Activated naive CD4-positive, alpha-beta T cell treated with anti-CD3 and anti-CD28 coated beads for 36 hours (primary cell): ENCODE results near the gene EMILIN1. TPM values are rescaled to one million over a fixed set of nuclear protein-coding genes. Genes with fewer than 3 reads are reported as not detected.

Experiments
- CTCF ChIA-PET: fragments of 350-600 bp; sonication (Branson Sonifier 250); formaldehyde crosslinking; loops from one replicate; lab custom pipeline; 2021; ENCODE audit warnings: antibody characterized with exemption; lab: Charles Lee
- DNase-seq: peaks from one replicate; pipeline ENCODE4 v3.0.0-alpha.2; 2020
- H3K27ac Mint-ChIP-seq: one replicate; pipeline ENCODE4 v1.8.0; 2021; ENCODE audit warnings: mild to moderate bottlenecking, mixed read lengths
- H3K27me3 Mint-ChIP-seq: one replicate; pipeline ENCODE4 v1.8.0; 2021; ENCODE audit warnings: low read depth, mixed read lengths
- H3K36me3 Mint-ChIP-seq: one replicate; pipeline ENCODE4 v1.8.0; 2021; ENCODE audit warnings: low read depth, mixed read lengths
- H3K4me1 Mint-ChIP-seq: one replicate; pipeline ENCODE4 v1.8.0; 2021; ENCODE audit warnings: low read depth, mixed read lengths
- H3K4me3 Mint-ChIP-seq: one replicate; pipeline ENCODE4 v1.8.0; 2021; ENCODE audit warnings: mild to moderate bottlenecking, moderate library complexity, mixed read lengths
- H3K9me3 Mint-ChIP-seq: one replicate; pipeline ENCODE4 v1.8.0; 2021; ENCODE audit warnings: mixed read lengths
- intact Hi-C: fragments of 100-400 bp; cut with micrococcal nuclease; formaldehyde crosslinking; loops from one replicate; pipeline ENCODE4 v1.15.1; 2023
- total RNA-seq, 2 experiments: library from RNA; stranded (reverse); gene quantifications; one replicate each; pipeline ENCODE4 v1.2.3, GENCODE V29; 2021

EMILIN1 gene
- total RNA-seq, 2 experiments from 2014 or later: 0.15 to 0.29 TPM

GRCh38 chr2:27121906-27122305 is 43.5 kb downstream of the EMILIN1 start:
- DNase-seq: no peak
- Mint-ChIP-seq H3K27me3 (peaks cover 22% of the 10 kb centered on the region), H3K4me3 (no peak overlapping the region), H3K27ac (no peak overlapping the region), H3K9me3 (no peaks in the 10 kb centered on the region), H3K36me3 (peaks cover 3% of the 10 kb centered on the region), H3K4me1 (peaks cover 16% of the 10 kb centered on the region)
- CTCF ChIA-PET: no interaction called here
- intact Hi-C loops: no loop called here

- H3K36me3 Mint-ChIP-seq: peaks cover 3% of the 10 kb centered on the region
- H3K27me3 Mint-ChIP-seq: peaks cover 21% of the 10 kb centered on the region
- CTCF ChIA-PET: interaction anchor here (0.6 to 2.7 kb wide), 4 partner anchors 11 to 157 kb away, joined by 4 to 17 read pairs (median 5); partner anchors contain the start of gene PREB
- peak overlapping the region; percentile 79 for H3K4me3 Mint-ChIP-seq
- H3K27ac Mint-ChIP-seq: no peak overlapping the region
- DNase-seq: no peak
- intact Hi-C loops: loop anchor here (1.0 kb wide), 1 partner anchor 12 kb away; the partner anchor contains the start of gene PREB
- H3K9me3 Mint-ChIP-seq: no peaks in the 10 kb centered on the region
- peaks cover 16% of the 10 kb centered on the region for H3K4me1 Mint-ChIP-seq
Observed at GRCh38 chr2:27122791-27123190, 44.4 kb downstream of the EMILIN1 start.

GRCh38 chr2:27123302-27124150 is 45.1 kb downstream of the EMILIN1 start, which contains the start of gene ABHD1:
TSS of gene ABHD1 (plus strand) at chr2:27123815. CDS start at chr2:27123949, 134 bp downstream.
- Mint-ChIP-seq H3K36me3 (peaks cover 3% of the 10 kb centered on the region), H3K27ac (no peak within 1 kb of the TSS), H3K9me3 (no peaks in the 10 kb centered on the region), H3K27me3 (peaks cover 16% of the 10 kb centered on the region), H3K4me1 (peaks cover 12% of the 10 kb centered on the region), H3K4me3 (peak within 1 kb of the TSS; percentile 79)
- CTCF ChIA-PET: interaction anchor here (0.6 to 2.7 kb wide), 5 partner anchors 9 to 156 kb away, joined by 3 to 17 read pairs (median 4); partner anchors contain the start of gene PREB
- DNase-seq: peak; percentile 51
- intact Hi-C loops: loop anchor here (1.0 kb wide), 1 partner anchor 11 kb away; the partner anchor contains the start of gene PREB

- peaks cover under 1% of the 10 kb centered on the region for H3K36me3 Mint-ChIP-seq
- intact Hi-C loops: no loop called here
- no peak for DNase-seq
- no peak overlapping the region for H3K27ac Mint-ChIP-seq
- CTCF ChIA-PET: interaction anchor here (2.7 kb wide), 1 partner anchor 9 kb away, joined by 17 read pairs; the partner anchor contains the start of gene PREB
- H3K27me3 Mint-ChIP-seq: peaks cover 6% of the 10 kb centered on the region
- H3K4me3 Mint-ChIP-seq: no peak overlapping the region
- H3K4me1 Mint-ChIP-seq: peaks cover 7% of the 10 kb centered on the region
- H3K9me3 Mint-ChIP-seq: no peaks in the 10 kb centered on the region
Observed at GRCh38 chr2:27125104-27125503, 46.7 kb downstream of the EMILIN1 start.

- no peaks in the 10 kb centered on the region for H3K9me3 Mint-ChIP-seq
- CTCF ChIA-PET: no interaction called here
Observed at GRCh38 chr2:27126252-27126710, 47.9 kb downstream of the EMILIN1 start.

GRCh38 chr2:27127883-27128667 is 49.7 kb downstream of the EMILIN1 start:
- Mint-ChIP-seq H3K27me3 (no peaks in the 10 kb centered on the region), H3K36me3 (peaks cover 7% of the 10 kb centered on the region), H3K4me1 (peaks cover 13% of the 10 kb centered on the region), H3K4me3 (no peak overlapping the region), H3K27ac (no peak overlapping the region), H3K9me3 (no peaks in the 10 kb centered on the region)
- intact Hi-C loops: no loop called here
- CTCF ChIA-PET: interaction anchor here (0.5 kb wide), 1 partner anchor 118 kb away, joined by 4 read pairs; no protein-coding TSS in a partner anchor
- DNase-seq: no peak

More at GRCh38 chr2:27126252-27126710, 47.9 kb downstream of the EMILIN1 start:
- Mint-ChIP-seq H3K4me1 (peaks cover 7% of the 10 kb centered on the region), H3K4me3 (no peak overlapping the region), H3K36me3 (peaks cover 4% of the 10 kb centered on the region), H3K27me3 (no peaks in the 10 kb centered on the region), H3K27ac (no peak overlapping the region)
- intact Hi-C loops: no loop called here
- no peak for DNase-seq

GRCh38 chr2:27128668-27129571 is 50.5 kb downstream of the EMILIN1 start:
- H3K27ac Mint-ChIP-seq: no peak overlapping the region

GRCh38 chr2:27130396-27130795 is 52.0 kb downstream of the EMILIN1 start:
- CTCF ChIA-PET: interaction anchor here (1.7 kb wide), 1 partner anchor 173 kb away, joined by 5 read pairs; no protein-coding TSS in a partner anchor
- no peak for DNase-seq
- intact Hi-C loops: loop anchor here (5.0 kb wide), 1 partner anchor 43 kb away; the partner anchor contains the start of gene KHK
- H3K9me3 Mint-ChIP-seq: no peaks in the 10 kb centered on the region
- no peak overlapping the region for H3K4me3 Mint-ChIP-seq
- H3K27ac Mint-ChIP-seq: no peak overlapping the region
- H3K4me1 Mint-ChIP-seq: peaks cover 20% of the 10 kb centered on the region
- H3K36me3 Mint-ChIP-seq: peaks cover 14% of the 10 kb centered on the region
- no peaks in the 10 kb centered on the region for H3K27me3 Mint-ChIP-seq

More at GRCh38 chr2:27128668-27129571, 50.5 kb downstream of the EMILIN1 start:
- intact Hi-C loops: no loop called here
- no peaks in the 10 kb centered on the region for H3K9me3 Mint-ChIP-seq
- no peak for DNase-seq
- peaks cover 13% of the 10 kb centered on the region for H3K36me3 Mint-ChIP-seq
- CTCF ChIA-PET: interaction anchor here (0.5 kb wide), 1 partner anchor 117 kb away, joined by 4 read pairs; no protein-coding TSS in a partner anchor
- H3K4me3 Mint-ChIP-seq: no peak overlapping the region
- no peaks in the 10 kb centered on the region for H3K27me3 Mint-ChIP-seq
- H3K4me1 Mint-ChIP-seq: peaks cover 16% of the 10 kb centered on the region

- no peak for DNase-seq
- Mint-ChIP-seq H3K27me3 (no peaks in the 10 kb centered on the region), H3K36me3 (peaks cover 14% of the 10 kb centered on the region), H3K4me3 (no peak overlapping the region), H3K9me3 (no peaks in the 10 kb centered on the region), H3K27ac (no peak overlapping the region), H3K4me1 (peaks cover 20% of the 10 kb centered on the region)
- CTCF ChIA-PET: interaction anchor here (1.7 kb wide), 1 partner anchor 172 kb away, joined by 5 read pairs; no protein-coding TSS in a partner anchor
- intact Hi-C loops: loop anchor here (5.0 kb wide), 1 partner anchor 44 kb away; the partner anchor contains the start of gene KHK
Observed at GRCh38 chr2:27131429-27131828, 53.0 kb downstream of the EMILIN1 start.

- peaks cover 20% of the 10 kb centered on the region for H3K4me1 Mint-ChIP-seq
- H3K4me3 Mint-ChIP-seq: peak overlapping the region; percentile 95
- no peaks in the 10 kb centered on the region for H3K9me3 Mint-ChIP-seq
- intact Hi-C loops: loop anchor here (2.0 to 5.0 kb wide), 2 partner anchors 46 to 83 kb away; partner anchors contain the start of genes AGBL5 and KHK
- DNase-seq: peak; percentile 50
- H3K36me3 Mint-ChIP-seq: peaks cover 14% of the 10 kb centered on the region
- no peaks in the 10 kb centered on the region for H3K27me3 Mint-ChIP-seq
- peak overlapping the region; percentile 64 for H3K27ac Mint-ChIP-seq
- CTCF ChIA-PET: interaction anchor here (0.8 to 3.0 kb wide), 13 partner anchors 9 to 409 kb away, joined by 3 to 17 read pairs (median 4); partner anchors contain the start of genes ABHD1 and KHK
Observed at GRCh38 chr2:27133195-27133875, 54.9 kb downstream of the EMILIN1 start.
